CD4-positive, alpha-beta T cell treated with Interleukin-6 at 100 ng/mL for 8 hours (primary cell): ENCODE data around the gene DUS4L.
A peak's percentile ranks its signal among the peaks of the same experiment; 100 is the strongest.
"Not testable (repeated sequence)": the region's sequence is repeated elsewhere in the genome, so short reads cannot be mapped to it uniquely, and the experiment has no call there.

ENCODE experiments used
- DNase-seq: peaks from one replicate; pipeline ENCODE4 v3.0.0-alpha.2; 2020; ENCODE audit warnings: mixed read lengths, low spot score

The DUS4L gene, protein sequence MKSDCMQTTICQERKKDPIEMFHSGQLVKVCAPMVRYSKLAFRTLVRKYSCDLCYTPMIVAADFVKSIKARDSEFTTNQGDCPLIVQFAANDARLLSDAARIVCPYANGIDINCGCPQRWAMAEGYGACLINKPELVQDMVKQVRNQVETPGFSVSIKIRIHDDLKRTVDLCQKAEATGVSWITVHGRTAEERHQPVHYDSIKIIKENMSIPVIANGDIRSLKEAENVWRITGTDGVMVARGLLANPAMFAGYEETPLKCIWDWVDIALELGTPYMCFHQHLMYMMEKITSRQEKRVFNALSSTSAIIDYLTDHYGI

DNA sequence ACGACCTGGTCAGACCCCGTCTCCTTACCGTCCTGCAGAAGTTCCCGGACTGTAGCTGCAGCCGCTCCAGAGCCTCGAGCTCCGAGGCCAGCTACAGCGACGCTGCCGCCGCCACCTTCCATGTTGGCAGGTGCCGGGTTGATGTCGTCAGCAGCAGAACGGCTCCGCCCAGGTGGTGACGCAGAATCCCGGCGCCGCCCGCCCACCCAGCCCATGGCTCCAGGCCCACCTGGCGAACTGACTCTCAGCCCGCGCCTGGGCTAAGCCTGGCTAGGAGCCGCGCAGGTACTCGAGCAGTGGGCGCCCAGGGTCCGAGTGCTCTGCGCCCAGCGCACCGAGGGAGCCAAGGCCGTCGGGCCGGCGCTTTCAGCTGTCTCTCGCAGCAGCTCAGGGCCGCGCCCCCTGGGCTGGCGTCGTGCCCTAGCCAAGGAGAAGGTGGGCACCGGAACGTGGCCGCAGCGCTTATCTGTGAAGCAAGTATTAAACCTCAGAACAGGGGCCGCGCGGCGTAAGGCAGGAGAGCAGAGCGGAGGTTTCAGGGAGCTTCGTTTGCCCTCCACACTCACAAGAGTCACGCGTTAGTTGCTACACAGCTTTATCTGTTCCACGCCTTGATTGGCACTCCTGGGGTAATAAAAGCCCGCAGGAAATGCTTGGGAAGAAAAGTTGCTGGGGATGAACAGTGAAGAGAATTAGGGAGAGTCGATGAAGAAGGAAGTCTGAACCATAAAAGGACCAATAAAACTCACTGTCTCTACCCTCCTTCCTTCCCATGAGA, at the start of gene DUS4L, which contains the start of gene COG5:
Gene DUS4L, plus strand, starts transcription at position 197 of the 778 bp plus-strand sequence. CDS start 3,100 bp downstream, outside the sequence.
Gene COG5, minus strand, starts transcription at position 146 of the 778 bp plus-strand sequence. Its CDS starts 24 bp downstream, at position 122.
- peak; percentile 83 for DNase-seq

GRCh38 chr7:107526672-107527071, 37.1 kb upstream of the DUS4L start:
- no peak for DNase-seq

DNA sequence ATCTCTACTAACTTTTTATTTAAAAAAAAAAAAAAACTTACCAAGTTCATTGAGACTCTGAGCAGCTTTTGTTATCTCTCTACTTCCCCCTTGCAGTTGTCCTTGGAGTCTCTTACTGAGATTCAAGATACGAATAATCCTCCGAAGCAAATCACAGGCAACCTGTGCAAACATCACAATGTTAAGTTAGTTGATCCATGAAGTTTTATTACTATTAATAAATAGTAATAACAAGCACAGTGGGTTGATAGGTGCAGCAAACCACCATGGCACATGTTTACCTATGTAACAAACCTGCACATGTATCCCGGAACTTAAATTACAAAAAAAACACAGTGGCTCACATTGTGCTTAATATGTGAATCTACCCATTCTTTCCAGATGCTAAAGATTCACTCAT, 36.6 kb upstream of the DUS4L start:
- no peak for DNase-seq

DNA sequence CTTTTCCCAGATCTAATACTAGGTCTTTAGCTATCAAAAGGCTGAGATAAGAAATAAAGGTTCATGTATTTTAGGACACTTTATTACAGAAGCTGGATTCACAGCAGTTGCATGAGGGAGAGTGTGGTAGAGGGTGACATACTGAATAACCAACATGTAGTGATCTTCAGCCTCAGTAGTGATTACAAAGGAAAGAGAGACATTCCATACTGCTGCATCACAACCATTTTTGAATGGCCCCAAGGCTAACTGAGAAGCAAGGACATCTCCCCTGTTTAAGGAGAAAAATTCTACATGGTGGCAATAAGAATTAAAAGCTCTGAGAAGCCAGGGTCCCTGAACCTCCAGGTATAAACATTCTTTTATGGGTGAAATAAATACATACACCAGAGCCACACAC, 35.3 kb upstream of the DUS4L start:
- DNase-seq = no peak

DNA sequence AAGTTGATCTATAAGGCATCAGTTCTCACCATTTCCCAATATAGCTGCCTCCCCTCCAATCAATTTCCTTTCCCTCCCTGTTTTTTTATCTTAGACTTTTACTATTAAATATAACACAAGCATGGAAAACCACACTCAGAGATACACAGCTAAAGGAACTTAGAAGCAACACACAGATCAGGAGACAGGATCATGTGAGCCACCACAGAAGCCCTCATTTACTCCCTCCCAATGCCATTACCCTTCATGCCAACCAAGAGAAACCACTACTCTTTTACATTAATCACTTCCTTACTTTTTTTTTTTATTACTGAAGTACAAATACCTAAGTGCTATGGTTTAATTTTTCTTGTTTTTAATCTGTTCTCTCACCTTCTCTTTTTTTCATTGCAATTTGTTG, 33.0 kb upstream of the DUS4L start:
- DNase-seq = no peak

DNA sequence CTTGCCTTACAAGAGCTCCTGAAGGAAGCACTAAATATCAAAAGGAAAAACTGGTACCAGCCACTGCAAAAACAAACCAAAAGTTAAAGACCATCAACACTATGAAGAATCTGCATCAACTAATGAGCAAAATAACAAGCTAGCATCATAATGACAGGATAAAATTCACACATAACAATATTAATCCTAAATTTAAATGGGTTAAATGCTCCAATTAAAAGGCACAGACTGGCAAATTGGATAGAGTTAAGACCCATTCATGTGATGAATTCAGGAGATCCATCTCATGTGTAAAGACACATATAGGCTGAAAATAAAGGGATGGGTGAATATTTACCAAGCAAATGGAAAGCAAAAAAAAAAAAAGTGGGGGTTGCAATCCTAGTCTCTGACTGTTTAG, 29.6 kb upstream of the DUS4L start:
- no peak for DNase-seq

DNA sequence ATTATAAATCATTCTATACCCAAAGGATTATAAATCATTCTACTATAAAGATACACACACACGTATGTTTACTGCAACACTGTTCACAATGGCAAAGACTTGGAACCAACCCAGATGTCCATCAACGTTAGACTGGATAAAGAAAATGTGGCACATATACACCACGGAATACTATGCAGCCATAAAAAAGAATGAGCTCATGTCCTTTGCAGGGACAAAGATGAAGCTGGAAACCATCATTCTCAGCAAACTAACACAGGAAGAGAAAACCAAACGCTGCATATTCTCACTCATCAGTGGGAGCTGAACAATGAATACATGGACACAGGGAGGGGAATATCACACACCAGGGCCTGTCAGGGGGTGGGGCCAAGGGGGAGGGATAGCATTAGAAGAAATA, 26.5 kb upstream of the DUS4L start:
- DNase-seq = not testable (repeated sequence)

- no peak for DNase-seq
Observed at GRCh38 chr7:107538001-107538400, 25.8 kb upstream of the DUS4L start.

DNA sequence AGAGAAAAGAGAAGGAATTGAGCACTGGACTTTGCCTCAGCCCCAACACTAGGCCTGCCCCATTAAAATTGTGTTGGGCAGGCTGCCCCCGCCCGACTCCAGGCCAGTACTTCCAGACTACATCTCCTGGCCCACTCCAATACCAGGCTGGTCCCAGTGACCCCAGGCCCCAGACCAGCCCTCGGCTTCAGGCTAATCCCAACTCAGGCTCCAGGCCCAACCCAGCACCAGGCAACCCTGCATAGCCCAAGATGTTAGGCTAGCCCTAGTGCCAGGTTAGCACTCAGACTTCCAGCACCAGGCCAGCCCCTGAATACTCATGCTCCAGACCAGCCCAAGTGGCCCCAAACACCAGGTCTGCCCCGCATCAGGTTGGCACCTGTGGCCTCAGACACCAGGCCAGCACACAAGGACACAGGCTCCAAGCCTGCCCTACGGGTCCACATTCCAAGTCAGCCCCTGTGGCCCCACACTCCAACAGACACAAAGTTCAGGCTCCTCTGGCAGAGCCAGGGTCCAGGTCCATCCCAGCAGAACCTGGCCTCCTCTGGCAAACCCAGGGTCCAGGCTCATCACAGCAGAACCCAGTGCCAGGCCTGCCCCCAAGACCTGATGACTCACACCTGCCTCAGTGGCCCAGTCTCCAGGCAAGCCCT, 20.3 kb upstream of the DUS4L start:
- DNase-seq = no peak

DNA sequence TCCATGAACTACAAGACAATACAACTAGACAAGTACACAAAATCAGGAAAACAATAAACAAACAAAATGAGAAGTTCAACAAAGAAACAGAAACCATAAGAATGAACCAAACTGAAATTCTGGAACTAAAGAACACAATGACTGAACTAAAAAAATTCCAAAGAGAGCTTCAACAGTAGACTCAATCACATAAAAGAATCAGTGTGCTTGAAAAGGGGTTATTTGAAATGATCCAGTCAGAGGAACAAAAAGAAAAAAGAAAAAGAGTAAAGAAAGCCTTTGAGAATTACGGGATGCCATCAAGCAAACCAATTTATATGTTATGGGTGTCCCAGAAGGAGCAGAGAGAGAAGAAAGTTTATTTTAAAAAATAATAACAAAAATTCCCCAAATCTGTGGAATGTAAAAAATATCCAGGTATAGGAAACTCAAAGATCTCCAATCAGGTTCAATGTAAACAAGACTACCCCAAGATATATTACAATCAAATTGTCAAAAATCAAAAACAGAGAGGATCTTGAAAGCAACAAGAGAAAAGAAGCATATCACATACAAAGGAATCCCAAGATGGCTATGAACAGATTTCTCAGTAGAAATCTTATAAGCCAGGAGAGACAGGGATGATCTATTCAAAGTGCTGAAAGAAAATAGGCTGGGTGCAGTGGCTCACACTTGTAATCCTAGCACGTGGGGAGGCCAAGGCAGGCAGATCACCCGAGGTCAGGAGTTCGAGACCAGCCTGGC, 18.8 kb upstream of the DUS4L start:
- no peak for DNase-seq

DNA sequence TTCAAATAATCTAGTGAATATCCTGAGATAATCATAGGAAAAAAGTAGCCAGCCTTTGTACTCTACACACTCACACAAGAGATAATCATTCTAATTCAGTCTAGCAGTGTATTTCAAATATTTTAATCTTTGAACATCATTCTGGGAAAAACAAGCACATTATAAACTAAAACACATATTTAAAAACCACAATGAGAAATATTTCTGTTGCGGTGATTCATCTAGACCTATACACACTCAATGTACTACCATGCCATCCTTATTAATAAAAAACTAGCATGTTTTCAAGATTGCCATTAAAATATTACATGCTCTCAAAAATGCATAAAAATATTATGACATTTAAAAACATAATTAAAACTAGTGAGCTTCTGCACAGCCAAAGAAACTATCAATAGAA, 11.8 kb upstream of the DUS4L start:
- DNase-seq = no peak

DNA sequence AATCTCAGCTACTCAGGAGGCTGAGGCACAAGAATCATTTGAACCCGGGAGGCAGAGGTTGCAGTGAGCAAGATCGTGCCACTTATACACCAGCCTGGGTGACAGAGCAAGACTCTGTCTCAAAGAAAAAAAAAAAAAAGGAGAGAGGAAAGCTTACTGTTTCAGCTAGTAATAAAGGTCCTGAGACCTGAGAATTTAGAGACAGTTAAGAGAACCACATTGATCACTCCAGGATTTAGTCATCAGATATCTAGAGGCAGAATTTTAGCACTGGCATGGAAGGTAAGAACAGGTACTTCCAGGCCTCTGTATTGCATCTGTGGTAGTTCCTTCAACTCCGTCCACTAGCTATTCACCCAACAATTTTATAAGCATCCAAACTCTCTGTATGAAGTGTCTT, 7.9 kb upstream of the DUS4L start:
- DNase-seq = no peak

- DNase-seq = no peak
Observed at GRCh38 chr7:107559864-107560263, 3.9 kb upstream of the DUS4L start.

DNA sequence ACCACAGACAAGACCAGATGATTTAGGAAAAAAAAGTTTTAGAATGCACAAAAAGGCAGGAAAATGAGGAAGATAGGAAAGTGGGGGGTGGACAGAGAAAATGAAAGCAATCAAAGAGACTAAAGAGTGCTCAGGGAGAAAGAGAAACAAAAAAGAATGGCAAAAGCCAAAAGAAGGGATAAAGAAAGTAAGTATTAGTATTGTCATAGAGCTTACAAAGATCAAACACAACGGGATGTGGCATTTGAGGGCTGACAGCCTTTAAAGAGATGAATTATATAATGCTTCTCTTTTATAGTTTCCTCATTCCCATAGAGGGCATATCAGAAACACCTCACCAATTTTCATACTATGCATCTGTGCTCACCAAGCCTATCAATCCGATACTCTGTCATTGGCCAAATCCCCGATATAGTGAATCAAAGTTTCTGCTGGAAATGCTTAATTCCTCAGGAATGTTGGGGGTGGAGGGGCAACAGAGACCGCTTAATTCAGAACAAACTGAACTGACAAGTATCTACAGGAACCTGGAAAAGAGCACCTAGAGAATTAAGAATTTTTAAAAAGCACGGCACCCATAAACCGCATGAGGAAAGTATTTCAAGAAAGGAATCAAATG, 2.8 kb upstream of the DUS4L start:
- DNase-seq = peak; percentile 54

GRCh38 chr7:107563081-107563774, 543 bp upstream of the DUS4L start:
- peak; percentile 2 for DNase-seq

DNA sequence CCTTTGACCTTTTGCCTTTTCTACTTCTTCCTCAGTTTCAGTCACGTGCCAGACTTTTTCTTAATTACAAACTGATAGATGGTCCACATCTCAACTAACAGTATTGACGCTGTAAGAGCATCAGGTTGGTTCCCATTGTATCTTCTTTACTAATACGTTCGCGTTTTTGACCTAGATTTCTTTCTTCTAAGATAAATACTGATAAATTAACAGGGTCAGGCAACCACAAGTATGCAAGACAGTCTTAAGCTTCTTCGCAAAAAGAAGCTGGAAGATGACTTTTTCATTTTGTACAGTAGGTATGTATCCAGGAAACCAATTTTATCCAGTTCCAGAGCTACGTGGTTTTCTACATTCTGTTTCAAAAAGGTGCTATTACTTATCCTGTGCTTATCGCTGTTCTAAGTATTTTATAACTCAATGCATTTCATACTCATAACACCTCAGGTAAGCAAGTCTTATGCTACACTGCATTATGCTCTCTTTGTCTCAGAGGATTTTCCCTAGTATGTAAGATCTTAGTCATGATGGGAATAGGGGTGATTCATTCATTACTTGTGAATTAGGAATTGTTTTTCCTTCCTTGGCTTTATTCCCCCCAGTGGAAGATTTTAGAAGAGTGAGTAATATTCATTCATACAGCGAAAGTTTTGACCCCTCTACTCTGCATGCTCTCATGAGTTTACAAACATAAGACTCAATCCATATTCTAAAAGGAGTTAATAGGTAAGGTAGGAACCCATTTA, 955 bp downstream of the DUS4L start:
- no peak for DNase-seq

DNA sequence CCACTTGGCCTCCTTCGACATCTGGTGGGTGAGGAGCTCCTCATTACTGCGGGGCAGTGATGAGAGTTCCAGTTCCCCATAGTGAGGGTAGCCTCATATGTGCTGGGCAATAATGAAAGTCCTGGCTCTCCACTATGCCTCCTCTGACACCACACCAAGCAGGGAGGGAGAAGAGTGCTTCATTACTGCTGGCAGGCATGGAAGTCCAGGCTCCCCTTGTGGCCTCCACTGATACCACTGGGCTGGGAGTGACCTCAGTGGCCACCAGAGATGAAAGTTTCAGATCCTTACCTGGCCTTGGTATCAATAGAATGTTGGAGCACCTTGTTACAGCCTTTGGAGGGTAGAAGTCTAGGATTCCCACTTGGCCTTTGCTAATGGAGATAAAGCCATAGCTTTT, 6.5 kb downstream of the DUS4L start:
- no peak for DNase-seq

DNA sequence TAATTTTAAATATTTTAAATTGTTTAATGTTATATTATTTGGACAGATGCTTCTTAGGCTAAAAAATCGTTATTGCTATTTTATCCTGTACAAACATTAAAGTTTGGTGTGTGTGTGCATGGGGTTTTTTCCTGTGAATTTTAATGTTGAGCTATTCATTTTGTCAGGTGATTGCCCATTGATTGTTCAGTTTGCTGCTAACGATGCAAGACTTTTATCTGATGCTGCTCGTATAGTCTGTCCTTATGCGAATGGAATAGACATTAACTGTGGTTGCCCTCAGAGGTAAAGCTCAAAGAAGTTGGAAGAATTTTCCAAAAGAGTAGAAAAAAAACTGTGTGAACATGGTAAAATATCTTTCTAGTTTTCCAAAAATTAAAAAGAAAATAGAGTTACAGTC, 9.8 kb downstream of the DUS4L start:
- DNase-seq = no peak

GRCh38 chr7:107579554-107579884, 15.7 kb downstream of the DUS4L start:
- no peak for DNase-seq

GRCh38 chr7:107579885-107580715, 16.3 kb downstream of the DUS4L start, which contains the start of gene BCAP29:
Gene BCAP29, plus strand, starts transcription at chr7:107580246. Its CDS starts 527 bp downstream, at chr7:107580773.
- peak; percentile 47 for DNase-seq
